Adipose tissue (tissue), 3 donors: ENCODE measurements around the gene PRKRIP1. TPM values are rescaled to one million over a fixed set of nuclear protein-coding genes. Genes with fewer than 3 reads are reported as not detected.
"Not testable (repeated sequence)": the region's sequence is repeated elsewhere in the genome, so short reads cannot be mapped to it uniquely, and the experiment has no call there.

Source experiments
- H3K27ac ChIP-seq: one replicate; pipeline ENCODE4 v1.5.1; 2013; ENCODE audit warnings: low read depth, low read length
- WGBS, 3 donors: extraction: QIAGEN DNeasy Blood & Tissue Kit; methylation state at CpG; one replicate each; pipeline ENCODE4 v1.1.7; 2013; 5-methylcytosine and 5-hydroxymethylcytosine counted together
- polyA plus RNA-seq, 3 donors: library from polyadenylated mRNA; stranded (reverse); fragments of 200-250 nt; gene quantifications; one replicate each; pipeline ENCODE4 v1.2.3, GENCODE V29; 2013
- donor health status: healthy with polysubstance abuse.
- donor health status: Bipolar disorder and iron deficiency.
- donor health status: healthy.

PRKRIP1 gene
- polyA plus RNA-seq, 3 donors: 13.3 to 18.3 (median 16.3) TPM

GRCh38 chr7:102398543-102398942, 2.4 kb downstream of the PRKRIP1 start:
- H3K27ac ChIP-seq: no peak overlapping the region
- 93 to 97% (median 97%) methylated on average over 8 of the region's 8 CpGs for WGBS, 3 donors

- 88 to 95% (median 90%) methylated on average over 5 of the region's 5 CpGs for WGBS, 3 donors
Measured at GRCh38 chr7:102400360-102400759, 4.2 kb downstream of the PRKRIP1 start.

DNA sequence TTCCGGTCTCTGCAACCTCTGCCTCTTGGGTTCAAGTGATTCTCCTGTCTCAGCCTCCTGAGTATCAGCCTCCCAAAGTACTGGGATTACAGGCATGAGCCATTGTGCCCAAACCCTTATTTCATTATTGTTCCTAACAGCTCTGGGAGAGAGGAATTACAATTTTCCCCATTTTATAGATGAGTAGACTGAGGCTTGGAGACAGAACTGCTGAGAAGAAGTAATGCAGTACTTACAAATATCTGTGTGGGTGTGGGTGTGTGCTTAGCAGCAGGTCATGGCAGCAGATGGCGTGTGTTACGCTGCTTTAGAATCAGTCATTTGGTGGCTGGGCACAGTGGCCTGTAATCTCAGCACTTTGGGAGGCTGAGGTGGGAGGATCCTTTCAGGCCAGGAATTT, 7.4 kb downstream of the PRKRIP1 start:
- H3K27ac ChIP-seq: no peak overlapping the region
- WGBS, 3 donors: 89 to 96% (median 92%) methylated on average over 3 of the region's 3 CpGs

More at GRCh38 chr7:102400360-102400759, 4.2 kb downstream of the PRKRIP1 start:
- H3K27ac ChIP-seq: no peak overlapping the region

- 64 to 69% (median 67%) methylated on average over 15 of the region's 15 CpGs for WGBS, 3 donors
- no peak overlapping the region for H3K27ac ChIP-seq
Measured at GRCh38 chr7:102404005-102404861, 8.1 kb downstream of the PRKRIP1 start.

DNA sequence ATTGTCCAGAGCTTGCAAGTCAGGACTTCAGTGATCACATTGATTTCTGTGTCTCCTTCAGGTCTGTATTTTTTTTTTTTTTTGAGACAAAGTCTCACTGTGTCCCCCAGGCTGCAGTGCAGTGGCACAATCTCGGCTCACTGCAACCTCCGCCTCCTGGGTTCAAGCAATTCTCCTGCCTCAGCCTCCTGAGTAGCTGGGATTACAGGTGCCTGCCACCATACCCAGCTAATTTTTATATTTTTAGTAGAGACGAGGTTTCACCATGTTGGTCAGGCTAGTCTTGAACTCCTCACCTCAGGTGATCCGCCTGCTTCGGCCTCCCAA, 8.7 kb downstream of the PRKRIP1 start:
- H3K27ac ChIP-seq: not testable (repeated sequence)
- WGBS, 3 donors: 91 to 96% (median 94%) methylated on average over 5 of the region's 5 CpGs

GRCh38 chr7:102407910-102408309, 11.7 kb downstream of the PRKRIP1 start:
- 91 to 94% (median 93%) methylated on average over 6 of the region's 6 CpGs for WGBS, 3 donors
- no peak overlapping the region for H3K27ac ChIP-seq

DNA sequence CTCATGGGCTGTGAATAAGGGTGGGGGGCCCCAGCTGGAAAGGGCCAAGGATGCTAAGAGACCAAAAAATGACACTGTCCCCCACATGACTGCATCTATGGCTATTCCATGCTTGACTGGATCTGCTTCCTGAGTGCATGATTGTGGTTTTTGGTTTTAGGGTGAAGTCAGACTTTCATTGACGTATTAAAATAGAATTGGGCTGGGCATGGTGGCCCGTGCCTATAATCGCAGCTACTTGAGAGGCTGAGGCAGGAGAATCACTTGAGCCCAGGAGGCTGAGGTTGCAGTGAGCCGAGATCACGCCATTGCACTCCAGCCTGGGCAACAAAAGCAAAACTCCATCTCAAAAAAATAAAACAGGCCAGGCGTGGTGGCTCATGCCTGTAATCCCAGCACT, 12.4 kb downstream of the PRKRIP1 start:
- 97 to 98% (median 97%) methylated on average over 6 of the region's 6 CpGs for WGBS, 3 donors

DNA sequence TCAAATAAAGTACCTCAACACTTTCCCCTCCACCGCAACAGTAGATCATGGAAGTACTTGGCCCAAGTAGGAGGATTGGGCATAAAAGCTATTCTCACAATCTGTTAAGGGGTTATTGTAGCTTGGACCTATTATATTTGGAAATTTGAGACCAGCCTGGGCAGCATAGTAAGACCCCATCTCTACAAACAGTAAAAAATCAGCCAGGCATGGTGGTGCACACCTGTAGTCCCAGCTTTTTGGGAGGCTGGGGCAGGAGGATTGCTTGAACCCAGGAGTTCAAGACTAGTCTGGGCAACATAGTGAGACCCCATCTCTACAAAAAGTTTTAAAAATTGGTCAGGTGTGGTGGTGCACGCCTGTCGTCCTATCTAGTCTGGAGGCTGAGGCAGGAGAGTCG, 13.2 kb downstream of the PRKRIP1 start:
- no peak overlapping the region for H3K27ac ChIP-seq
- 95 to 98% (median 97%) methylated on average over 4 of the region's 4 CpGs for WGBS, 3 donors

More for the DNA sequence above, 12.4 kb downstream of the PRKRIP1 start:
- not testable (repeated sequence) for H3K27ac ChIP-seq

GRCh38 chr7:102410123-102410522, 14.0 kb downstream of the PRKRIP1 start:
- H3K27ac ChIP-seq: no peak overlapping the region
- 72 to 76% (median 73%) methylated on average over 6 of the region's 6 CpGs for WGBS, 3 donors

DNA sequence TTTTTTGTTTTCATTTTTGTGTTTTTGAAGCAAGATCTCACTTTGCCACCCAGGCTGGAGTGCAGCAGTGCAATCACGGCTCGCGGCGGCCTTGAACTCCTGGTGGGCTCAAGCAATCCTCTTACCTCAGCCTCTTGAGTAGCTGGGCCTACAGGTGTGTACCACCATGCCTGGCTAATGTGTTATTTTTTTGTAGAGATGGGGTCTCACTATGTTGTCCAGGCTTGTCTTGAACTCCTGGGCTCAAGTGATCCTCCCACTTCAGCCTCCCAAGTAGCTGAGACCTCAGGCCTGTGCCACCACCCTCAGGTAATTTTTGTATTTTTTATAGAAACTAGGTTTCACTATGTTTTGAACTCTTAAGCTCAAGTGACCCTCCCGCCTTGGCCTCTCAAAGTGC, 14.8 kb downstream of the PRKRIP1 start:
- WGBS, 3 donors: 95 to 98% (median 97%) methylated on average over 5 of the region's 5 CpGs
- H3K27ac ChIP-seq: no peak overlapping the region

- WGBS, 3 donors: 43 to 69% (median 55%) methylated on average over 6 of the region's 6 CpGs
Measured at GRCh38 chr7:102412548-102412947, 16.4 kb downstream of the PRKRIP1 start.

DNA sequence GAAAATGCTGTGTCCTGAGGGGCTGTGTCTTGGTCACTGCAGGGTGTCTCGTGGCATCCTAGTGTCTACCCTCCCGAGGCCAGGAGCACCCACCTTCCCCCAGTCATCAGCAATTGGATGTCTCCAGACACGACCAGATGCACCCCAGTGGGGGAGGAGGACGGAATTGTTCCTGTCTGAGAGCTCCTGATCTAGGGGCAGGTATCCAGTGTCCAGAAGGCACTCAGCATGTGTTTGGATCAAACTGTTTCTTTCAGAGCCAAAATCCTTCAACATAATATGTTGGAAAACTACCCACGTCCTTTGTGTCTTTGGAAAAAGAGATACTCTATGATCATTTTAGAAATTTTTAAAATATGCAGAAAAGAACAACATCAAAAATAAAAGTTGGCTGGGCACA, 16.9 kb downstream of the PRKRIP1 start:
- 71 to 82% (median 79%) methylated on average over 5 of the region's 5 CpGs for WGBS, 3 donors
- no peak overlapping the region for H3K27ac ChIP-seq

More at GRCh38 chr7:102412548-102412947, 16.4 kb downstream of the PRKRIP1 start:
- no peak overlapping the region for H3K27ac ChIP-seq

DNA sequence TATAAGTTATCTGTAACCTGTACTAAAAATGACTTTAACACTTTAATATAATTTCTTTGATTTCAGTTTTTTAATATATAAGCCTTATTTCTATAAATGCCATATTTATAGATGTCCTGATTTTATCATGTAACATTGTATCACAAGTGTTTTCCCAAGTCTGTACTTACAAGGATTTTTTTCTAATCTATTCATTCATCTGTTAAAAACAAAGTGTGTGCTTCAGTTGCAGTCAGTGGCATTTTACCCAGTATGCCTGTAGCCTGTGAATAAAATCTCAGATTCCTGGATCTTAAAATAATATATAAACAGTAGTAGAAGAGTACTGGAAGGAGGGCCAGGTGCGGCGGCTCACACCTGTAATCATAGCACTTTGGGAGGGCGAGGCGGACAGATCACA, 17.4 kb downstream of the PRKRIP1 start:
- H3K27ac ChIP-seq: no peak overlapping the region
- WGBS, 3 donors: 95 to 97% (median 96%) methylated on average over 4 of the region's 4 CpGs

DNA sequence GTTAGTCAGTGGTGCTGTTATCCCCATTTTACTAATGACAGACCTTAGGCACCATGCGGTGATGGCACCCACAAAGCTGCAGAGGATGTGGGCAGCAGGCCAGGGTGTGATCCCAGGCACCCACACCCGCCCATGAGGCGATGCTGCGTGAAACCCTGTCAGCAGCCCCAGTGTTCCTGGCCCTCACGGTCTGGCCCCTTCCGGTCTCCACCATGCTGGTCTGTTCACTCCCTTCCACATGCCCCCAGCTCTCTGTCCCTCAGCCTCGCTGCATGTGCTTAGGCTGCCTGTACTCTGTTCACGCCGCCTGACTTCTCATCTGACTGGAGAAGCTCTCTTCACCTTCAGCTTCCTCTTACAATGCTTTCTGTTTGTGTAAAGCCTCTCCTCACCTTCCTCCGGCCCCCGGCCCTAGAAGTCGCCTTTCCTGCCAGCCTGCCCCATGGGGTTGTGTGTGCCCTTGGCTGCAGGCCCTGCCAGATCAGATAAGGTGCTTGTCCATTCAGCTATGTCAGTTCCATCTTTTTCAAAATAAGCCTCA, 19.6 kb downstream of the PRKRIP1 start:
- WGBS, 3 donors: 56 to 79% (median 64%) methylated on average over 12 of the region's 12 CpGs
- H3K27ac ChIP-seq: no peak overlapping the region

GRCh38 chr7:102416406-102416805, 20.2 kb downstream of the PRKRIP1 start:
- no peak overlapping the region for H3K27ac ChIP-seq
- WGBS, 3 donors: 85 to 94% (median 88%) methylated on average over 6 of the region's 6 CpGs

DNA sequence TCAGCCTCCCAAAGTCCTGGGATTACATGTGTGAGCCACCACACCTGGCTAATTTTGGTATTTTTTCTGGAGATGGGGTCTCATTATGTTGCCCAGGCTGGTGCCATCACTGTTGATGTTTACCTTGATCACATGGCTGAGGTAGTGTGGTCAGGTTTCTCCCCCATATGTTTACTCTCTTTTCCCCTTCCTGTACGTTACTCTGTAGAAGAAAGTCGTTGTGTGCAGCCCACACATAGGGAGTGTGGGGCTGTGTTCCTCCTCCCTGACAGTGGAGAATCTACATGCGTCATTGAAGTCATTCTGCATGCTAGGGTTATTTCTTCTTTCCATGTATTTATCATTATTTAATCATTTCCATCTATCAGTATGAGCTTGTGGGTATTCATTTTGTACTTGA, 20.9 kb downstream of the PRKRIP1 start:
- WGBS, 3 donors: 65 to 76% (median 69%) methylated on average over 3 of the region's 3 CpGs
- no peak overlapping the region for H3K27ac ChIP-seq

- 93 to 94% (median 93%) methylated on average over 5 of the region's 5 CpGs for WGBS, 3 donors
- H3K27ac ChIP-seq: no peak overlapping the region
Measured at GRCh38 chr7:102418592-102418991, 22.4 kb downstream of the PRKRIP1 start.

DNA sequence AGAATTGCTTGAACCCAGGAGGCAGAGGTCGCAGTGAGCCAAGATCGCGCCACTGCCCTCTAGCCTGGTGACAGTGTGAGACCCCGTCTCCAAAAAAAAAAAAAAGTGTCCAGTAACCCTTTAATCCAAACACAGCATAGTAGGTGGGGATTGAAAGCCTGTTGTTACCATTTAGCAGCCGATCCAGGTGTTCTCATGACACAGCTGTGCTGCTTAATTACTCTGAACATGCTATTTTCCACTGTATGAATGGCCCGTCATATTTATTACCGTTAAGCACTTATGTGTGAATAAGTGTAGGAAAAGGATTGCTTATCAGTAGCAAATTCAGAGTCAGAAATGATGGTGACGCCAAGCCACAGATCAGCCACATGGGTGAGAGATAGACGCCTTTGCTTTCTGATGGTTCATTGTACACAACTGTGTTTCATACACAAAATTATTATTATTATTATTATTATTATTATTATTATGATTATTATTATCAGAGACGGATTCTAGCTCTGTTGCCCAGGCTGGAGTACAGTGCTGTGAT, 25.6 kb downstream of the PRKRIP1 start:
- no peak overlapping the region for H3K27ac ChIP-seq
- 89 to 91% (median 89%) methylated on average over 10 of the region's 10 CpGs for WGBS, 3 donors

GRCh38 chr7:102424129-102424551, 28.0 kb downstream of the PRKRIP1 start:
- no peak overlapping the region for H3K27ac ChIP-seq
- WGBS, 3 donors: 62 to 72% (median 71%) methylated on average over 11 to 12 of the region's 12 CpGs

- WGBS, 3 donors: 60 to 87% (median 63%) methylated on average over 12 to 13 of the region's 13 CpGs
Measured at GRCh38 chr7:102424787-102425218, 28.6 kb downstream of the PRKRIP1 start.

More at GRCh38 chr7:102424787-102425218, 28.6 kb downstream of the PRKRIP1 start:
- H3K27ac ChIP-seq: no peak overlapping the region
